Heart right ventricle (tissue), 16 donors: ENCODE results near the gene SNRNP25. TPM values are rescaled to one million over a fixed set of nuclear protein-coding genes. Genes with fewer than 3 reads are reported as not detected.

Experiments
- ATAC-seq, 8 donors: fragments of 200-7000 bp; cut with Tn5 transposase; one replicate each; pipeline ENCODE4 v1.9.1; 2020; ENCODE audit warnings: mild to moderate bottlenecking in 8 of 8, moderate library complexity in 8 of 8, moderate number of reproducible peaks in 1 of 8
- DNase-seq, 2 donors: peaks; one replicate each; pipeline ENCODE4 v3.0.0-alpha.2; 2020
- H3K27ac ChIP-seq, 10 donors: fragments of 200-600 bp; sonication (generic) in 2 of 10; one replicate each; pipeline versions ENCODE4 v1.5.0 to v1.8.0; 2020 to 2022; ENCODE audit warnings: mild to moderate bottlenecking in 3 of 10
- H3K27me3 ChIP-seq, 7 donors: fragments of 200-600 bp; one replicate each; pipeline ENCODE4 v1.8.0; 2021 to 2022; ENCODE audit warnings: mild to moderate bottlenecking in 2 of 7
- H3K36me3 ChIP-seq, 9 donors: fragments of 200-600 bp; sonication (generic) in 1 of 9; one replicate each; pipeline versions ENCODE4 v1.5.0 to v1.8.0; 2020 to 2022; ENCODE audit warnings: mild to moderate bottlenecking in 2 of 9
- H3K4me1 ChIP-seq, 9 donors: fragments of 200-600 bp; sonication (generic) in 1 of 9; one replicate each; pipeline versions ENCODE4 v1.5.0 to v1.8.0; 2020 to 2022; ENCODE audit warnings: mild to moderate bottlenecking in 4 of 9
- H3K4me3 ChIP-seq, 10 donors: fragments of 200-600 bp; sonication (generic) in 2 of 10; one replicate each; pipeline versions ENCODE4 v1.5.0 to v1.8.0; 2020 to 2022; ENCODE audit warnings: mild to moderate bottlenecking in 7 of 10, moderate library complexity in 2 of 10
- H3K9me3 ChIP-seq, 11 donors: fragments of 200-600 bp in 10 of 11; sonication (generic) in 2 of 11; one replicate each; pipeline versions ENCODE4 v1.5.0 to v1.8.0; 2013 to 2022; ENCODE audit warnings: mild to moderate bottlenecking in 2 of 11, control low read depth in 1 of 11, moderate library complexity in 1 of 11
- CTCF ChIP-seq, 9 donors: fragments of 200-600 bp; sonication (generic) in 2 of 9; IDR thresholded peaks; one replicate each; pipeline versions ENCODE4 v1.5.0 to v1.8.0; 2021 to 2022; ENCODE audit warnings: antibody characterized with exemption in 9 of 9, mild to moderate bottlenecking in 5 of 9, moderate library complexity in 1 of 9
- WGBS, 2 donors: extraction: QIAGEN DNeasy Blood & Tissue Kit; methylation state at CpG; one replicate each; pipeline ENCODE4 v1.1.7; 2013; ENCODE audit warnings: inconsistent platforms in 1 of 2; 5-methylcytosine and 5-hydroxymethylcytosine counted together
- intact Hi-C, 10 donors: fragments of 100-400 bp; cut with DNase I; formaldehyde crosslinking; loops; one replicate each; pipeline versions ENCODE4 v1.11.1 to v1.14.2; 2022
- polyA plus RNA-seq, 2 donors: library from polyadenylated mRNA; stranded (reverse); fragments of 200-250 nt; gene quantifications; one replicate each; pipeline ENCODE4 v1.2.3, GENCODE V29; 2013
- total RNA-seq, 10 donors: library from RNA; stranded (reverse); fragmentation: NEBNext Ultra II Directional in 3 of 10; extraction: Animal tissue kit (Norgen Biotek cat#: 25700) in 3 of 10; gene quantifications; one replicate each; pipeline versions ENCODE4 v1.2.1 to v1.2.4, GENCODE V29; 2021 to 2023
- donor health status: Arrhythmogenic right ventricular cardiomyopathy.
- donor health status: ischemic (EF 13 %, LVEDD 7.1; RV severe dilation, severe dysfunction).
- donor health status: healthy with polysubstance abuse.
- donor health status: DM: no; HTN: yes; CAD: no.
- donor health status: DM: no; HTN: no; CAD: no.
- donor health status: ischemic (EF 25% LVEDD 6.9; RV normal size, moderate dysfunction).
- donor health status: ischemic (EF 25% LVEDD 5.7; RV mildly dilated, moderate dysfunction).
- donor health status: healthy.
- donor health status: DM: yes; HTN: yes; CAD: no.
- donor health status: Ischemic cardiomyopathy.
- donor health status: ischemic (EF 35%, LVEDD 5.7; RV mildly dilated, moderate dysfunction).
- donor health status: nonischemic (EF 11% LVEDD 7.7; RV severe dilation, severe dysfunction).
- donor health status: DM: yes; HTN: yes; CAD: no.
- donor health status: PGD.
- donor health status: ischemic (EF 29% LVEDD 5.4; RV normal size, mild dysfunction).
- donor health status: nonischemic (EF 23%, LVEDD 6.1; RV moderate dilation, normal function).

The SNRNP25 gene
- total and polyA plus RNA-seq, 12 donors = 45.6 to 109 (median 64.5) TPM

- DNase-seq = peak; percentile 89 to 92
- peak within 1 kb of the TSS; percentile 94 to 99 (median 97) for H3K27ac ChIP-seq
- H3K36me3 ChIP-seq = peaks cover 0 to 27% (median 7%) of the 10 kb centered on the region in 9 donors
- peaks cover 0 to 13% (median 0%) of the 10 kb centered on the region in 7 donors for H3K27me3 ChIP-seq
- H3K4me1 ChIP-seq = peaks cover 38 to 66% (median 62%) of the 10 kb centered on the region in 9 donors
- H3K9me3 ChIP-seq = no peaks in the 10 kb centered on the region
- peak within 1 kb of the TSS; percentile 69 to 98 (median 82) for H3K4me3 ChIP-seq
- 0 to 1% methylated on average over 79 to 81 of the region's 83 CpGs for WGBS, 2 donors
- TF ChIP-seq CTCF (IDR thresholded peaks at IDR 0.05) = no peak
- ATAC-seq = peak; percentile 55 to 77 (median 67)
- intact Hi-C loops = no loop called here
These were observed 24.3 kb downstream of the SNRNP25 start, which contains the start of gene MPG for GRCh38 chr16:77807-78443. TSS of gene MPG (plus strand) at chr16:78225. CDS start at chr16:78310, 85 bp downstream.

GRCh38 chr16:78444-79150, 25.0 kb downstream of the SNRNP25 start:
- Histone ChIP-seq H3K36me3 (peaks cover 0 to 32% (median 7%) of the 10 kb centered on the region in 9 donors), H3K27me3 (peaks cover 0 to 6% (median 0%) of the 10 kb centered on the region in 7 donors), H3K27ac (peak overlapping the region; percentile 94 to 99 (median 97)), H3K9me3 (no peaks in the 10 kb centered on the region), H3K4me1 (peaks cover 32 to 64% (median 59%) of the 10 kb centered on the region in 9 donors), H3K4me3 (peak overlapping the region; percentile 69 to 98 (median 82))
- intact Hi-C loops = no loop called here
- ATAC-seq (peak in 5 of 8 donors; percentile 3 to 23 (median 20)), DNase-seq (peak in 1 of 2 donors; percentile 61)
- TF ChIP-seq CTCF (IDR thresholded peaks at IDR 0.05) = no peak
- WGBS, 2 donors = 6 to 7% methylated on average over 36 of the region's 36 CpGs

GRCh38 chr16:79151-80054, 25.8 kb downstream of the SNRNP25 start:
- Histone ChIP-seq H3K27ac (peak overlapping the region in 9 of 10 donors; percentile 94 to 99 (median 96)), H3K27me3 (no peaks in the 10 kb centered on the region), H3K4me3 (peak overlapping the region in 7 of 10 donors; percentile 69 to 98 (median 80)), H3K9me3 (no peaks in the 10 kb centered on the region), H3K36me3 (peaks cover 0 to 35% (median 7%) of the 10 kb centered on the region in 9 donors), H3K4me1 (peaks cover 38 to 64% (median 59%) of the 10 kb centered on the region in 9 donors)
- no peak for TF ChIP-seq CTCF (IDR thresholded peaks at IDR 0.05)
- WGBS, 2 donors = 77 to 80% methylated on average over 32 of the region's 32 CpGs
- ATAC-seq (no peak), DNase-seq (no peak)
- intact Hi-C loops = no loop called here
